Activated CD4-positive, alpha-beta T cell treated with anti-CD3 and anti-CD28 coated beads for 1 hour (primary cell): ENCODE measurements around the gene SPAM1.
"Not testable (repeated sequence)": the region's sequence is repeated elsewhere in the genome, so short reads cannot be mapped to it uniquely, and the experiment has no call there.

Experiments used
- DNase-seq: peaks from one replicate; pipeline ENCODE4 v3.0.0-alpha.2; 2020

The SPAM1 gene

DNA sequence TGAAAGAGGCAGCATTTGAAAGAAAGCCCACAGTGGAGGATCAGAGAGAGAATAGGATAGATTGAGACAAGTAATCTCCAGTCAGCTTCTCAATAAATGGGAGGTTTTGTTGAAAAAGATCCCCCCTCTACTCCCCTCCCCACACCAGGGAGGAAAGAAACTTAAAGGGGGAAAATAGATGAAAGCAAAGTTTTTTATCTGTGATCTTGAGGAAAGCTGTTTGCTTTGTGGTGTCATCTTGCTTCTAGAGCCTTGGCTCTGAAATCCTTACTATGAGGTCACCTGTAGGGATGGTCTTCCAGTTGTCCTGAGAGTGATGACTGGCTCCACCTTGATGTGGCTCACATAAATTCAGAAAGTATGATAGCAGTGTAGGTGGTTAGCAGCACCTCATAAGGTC is at the start of gene SPAM1:
Gene SPAM1, plus strand, starts transcription at position 301 of the 400 bp plus-strand sequence. CDS start 28,330 bp downstream, outside the sequence.
- DNase-seq = no peak

DNA sequence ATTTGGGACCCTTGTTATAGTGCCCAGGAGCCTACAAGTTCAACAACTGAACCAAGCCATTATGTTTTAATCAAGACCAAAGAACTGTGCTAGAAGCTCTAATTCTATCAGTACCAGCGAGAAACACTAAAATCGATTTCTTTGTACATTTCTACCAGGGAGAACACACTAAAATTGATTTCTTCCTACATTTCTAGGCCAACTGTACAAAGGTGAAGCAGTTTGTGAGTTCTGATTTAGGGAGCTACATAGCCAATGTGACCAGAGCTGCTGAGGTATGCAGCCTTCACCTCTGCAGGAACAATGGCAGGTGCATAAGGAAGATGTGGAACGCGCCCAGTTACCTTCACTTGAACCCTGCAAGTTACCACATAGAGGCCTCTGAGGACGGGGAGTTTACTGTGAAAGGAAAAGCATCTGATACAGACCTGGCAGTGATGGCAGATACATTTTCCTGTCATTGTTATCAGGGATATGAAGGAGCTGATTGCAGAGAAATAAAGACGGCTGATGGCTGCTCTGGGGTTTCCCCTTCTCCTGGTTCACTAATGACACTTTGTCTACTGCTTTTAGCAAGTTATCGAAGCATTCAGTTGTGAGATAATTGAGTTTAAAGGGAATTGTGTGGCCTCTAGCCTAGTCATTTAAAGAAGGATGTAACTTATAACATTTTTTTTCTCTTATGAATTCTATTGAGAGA is 48.3 kb upstream of the SPAM1 start:
- DNase-seq = no peak

- no peak for DNase-seq
Observed at GRCh38 chr7:123879628-123880027, 45.4 kb upstream of the SPAM1 start.

DNA sequence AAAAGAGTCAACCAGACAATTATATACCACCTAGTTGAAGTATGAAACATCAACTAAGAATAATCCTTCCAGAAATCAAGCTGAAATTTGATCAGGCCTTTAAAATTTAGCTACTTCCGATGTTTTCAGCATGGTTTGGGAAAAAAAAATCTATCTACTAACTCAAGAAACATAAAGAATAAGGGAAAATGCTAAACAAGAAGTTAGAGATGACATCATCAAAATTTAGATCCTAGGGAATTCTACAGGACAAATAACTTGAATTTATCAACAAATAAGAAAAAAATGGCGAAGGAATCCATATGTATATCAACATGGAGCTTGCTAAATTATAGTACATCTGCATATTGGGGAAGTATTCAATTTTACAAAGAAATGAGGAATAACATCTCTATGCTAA is 43.7 kb upstream of the SPAM1 start:
- DNase-seq = no peak

GRCh38 chr7:123883154-123883553 is 41.9 kb upstream of the SPAM1 start:
- DNase-seq = no peak

DNA sequence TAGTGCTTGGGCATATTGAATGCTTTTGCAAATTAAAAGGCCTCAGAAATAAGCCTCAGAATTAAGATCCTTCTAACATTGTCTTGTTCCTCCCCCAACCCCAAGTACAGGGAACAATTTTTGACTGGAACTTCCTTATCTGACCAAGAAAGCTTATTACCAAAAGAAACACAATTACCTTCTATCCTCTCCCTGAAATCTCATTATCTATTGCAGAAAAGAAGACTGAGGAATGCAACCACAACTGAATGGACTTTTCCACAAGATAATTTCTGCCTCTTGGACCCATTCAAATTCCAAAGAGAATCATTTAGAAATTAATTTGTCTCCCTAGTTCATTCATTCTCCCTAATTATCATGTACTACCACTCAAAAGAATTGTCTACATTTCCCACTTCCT is 36.8 kb upstream of the SPAM1 start:
- no peak for DNase-seq

- not testable (repeated sequence) for DNase-seq
Observed at GRCh38 chr7:123894753-123895152, 30.3 kb upstream of the SPAM1 start.

GRCh38 chr7:123901101-123901500 is 23.9 kb upstream of the SPAM1 start:
- no peak for DNase-seq

GRCh38 chr7:123905714-123906113 is 19.3 kb upstream of the SPAM1 start:
- no peak for DNase-seq

GRCh38 chr7:123916240-123916724 is 8.8 kb upstream of the SPAM1 start:
- DNase-seq = no peak

GRCh38 chr7:123917878-123918277 is 7.2 kb upstream of the SPAM1 start:
- no peak for DNase-seq

DNA sequence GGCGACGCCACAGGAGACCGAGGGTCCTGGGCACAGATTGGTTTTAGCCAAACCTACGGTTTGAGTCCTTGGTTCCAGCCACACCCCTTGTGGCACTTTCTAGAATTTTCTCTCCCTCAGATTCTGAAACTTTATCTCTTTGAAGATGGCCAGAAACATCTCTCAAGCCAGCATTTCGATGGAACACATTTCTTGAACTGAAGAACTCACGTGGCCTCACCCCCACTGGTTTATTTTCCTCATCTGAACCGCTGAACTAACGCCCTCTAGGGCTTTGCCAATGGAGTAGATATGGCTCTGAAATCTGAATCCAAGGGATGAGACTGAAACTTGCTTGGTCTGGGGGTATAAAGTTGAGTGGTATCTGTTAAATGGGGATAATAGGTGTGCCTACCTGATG is 6.7 kb upstream of the SPAM1 start:
- no peak for DNase-seq

- DNase-seq = no peak
Observed at GRCh38 chr7:123923599-123923998, 1.4 kb upstream of the SPAM1 start.

DNA sequence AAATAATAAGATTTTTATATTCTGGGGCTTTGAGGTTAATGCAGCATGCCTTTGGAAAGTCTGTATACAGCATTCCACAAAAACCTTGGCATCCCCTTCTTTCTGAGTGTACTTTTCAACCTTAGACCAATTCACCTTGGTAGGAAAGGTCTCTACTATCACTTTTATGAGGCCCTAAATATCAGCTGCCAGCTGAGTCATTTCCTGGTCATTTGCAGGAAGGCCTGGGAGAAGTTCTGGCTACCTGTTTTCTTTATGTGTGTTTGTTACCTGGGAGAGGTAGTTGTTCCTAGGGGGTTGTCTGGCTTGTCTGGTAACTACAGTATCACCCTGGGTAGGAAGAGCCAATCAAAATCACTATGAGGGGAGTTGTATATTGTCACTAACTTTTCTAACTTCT is 4.1 kb downstream of the SPAM1 start:
- DNase-seq = no peak

- DNase-seq = no peak
Observed at GRCh38 chr7:123929655-123930054, 4.6 kb downstream of the SPAM1 start.

DNA sequence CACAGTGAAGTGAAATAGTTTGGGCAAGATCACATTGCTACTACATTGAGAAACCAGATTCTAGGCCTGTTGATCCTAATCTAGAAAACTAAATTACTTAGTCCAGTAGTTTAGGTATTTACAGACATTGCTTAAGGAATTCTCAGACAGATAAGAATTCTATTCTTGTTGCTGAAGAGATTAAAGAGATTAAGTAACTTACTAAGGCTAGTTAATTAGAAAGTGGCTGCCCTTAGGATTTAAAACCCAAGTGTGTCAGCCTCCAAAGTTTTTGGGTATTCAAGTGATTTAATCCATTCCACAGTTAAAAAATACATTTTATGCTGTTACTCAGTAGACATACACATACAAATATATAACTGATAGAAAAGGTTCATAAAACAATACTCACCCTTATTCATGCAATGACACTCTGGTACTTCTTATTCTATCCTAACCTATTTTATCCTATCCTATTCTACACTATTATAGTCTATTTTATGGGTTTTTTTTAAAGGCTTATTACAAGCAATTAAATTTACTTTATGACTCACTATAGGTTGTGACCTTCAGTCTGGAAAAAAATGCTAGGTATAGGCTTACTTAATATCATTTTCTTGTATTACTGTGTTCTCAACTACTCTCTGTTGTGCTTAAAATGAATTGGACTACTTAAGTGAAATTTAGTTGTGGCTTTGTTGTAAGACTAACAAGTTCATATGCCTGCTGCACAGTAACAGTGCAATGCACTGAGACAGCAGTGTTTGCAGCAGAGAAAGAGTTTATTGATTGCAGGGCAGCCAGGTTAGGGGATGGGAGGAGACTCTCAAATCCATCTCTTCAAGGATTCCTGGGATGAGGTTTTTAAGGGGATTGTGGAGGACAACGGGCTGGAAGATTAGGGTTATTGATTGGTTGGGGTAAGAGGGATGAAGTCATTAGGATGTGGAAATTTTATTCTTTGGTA is 10.7 kb downstream of the SPAM1 start:
- DNase-seq = no peak

DNA sequence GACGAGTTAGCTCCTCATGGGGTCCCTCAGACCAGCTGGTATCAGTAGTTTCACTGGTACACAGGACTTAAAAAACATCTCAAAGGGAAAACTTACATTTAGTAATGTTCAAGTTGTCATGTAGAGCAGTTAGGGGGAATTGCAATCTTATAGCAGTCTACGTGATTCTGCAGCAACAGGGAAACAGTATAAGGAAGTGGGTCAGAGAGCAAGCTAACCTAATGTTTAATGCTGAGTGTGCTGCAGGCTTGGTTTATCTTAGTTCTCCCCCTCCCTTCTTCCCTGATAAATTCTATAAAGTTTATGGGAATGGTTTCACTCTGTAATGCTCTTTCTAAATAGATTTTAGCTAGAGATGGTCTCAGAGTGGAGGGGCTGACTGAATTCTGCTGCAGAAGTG is 11.3 kb downstream of the SPAM1 start:
- no peak for DNase-seq

- no peak for DNase-seq
Observed at GRCh38 chr7:123939784-123940183, 14.7 kb downstream of the SPAM1 start.

GRCh38 chr7:123941391-123942180 is 16.5 kb downstream of the SPAM1 start:
- no peak for DNase-seq

DNA sequence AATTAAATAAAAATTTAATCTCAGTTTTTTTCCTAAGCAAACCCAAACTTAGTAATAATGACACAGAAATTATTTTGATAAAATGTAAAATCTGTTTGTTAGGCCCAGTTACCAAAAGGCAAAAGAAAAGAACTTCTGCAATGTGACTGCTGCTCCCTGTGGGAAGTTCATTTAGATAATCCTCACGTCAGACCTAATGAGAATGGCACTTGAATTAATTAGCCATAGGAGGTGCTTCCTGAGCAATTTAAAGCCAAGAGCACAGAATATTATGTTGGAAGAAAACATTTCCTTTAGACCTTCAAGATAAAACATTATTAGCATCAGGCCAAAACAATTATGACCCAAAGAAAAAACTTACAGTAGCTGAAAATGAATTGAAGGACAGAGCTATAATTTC is 19.4 kb downstream of the SPAM1 start:
- no peak for DNase-seq

DNA sequence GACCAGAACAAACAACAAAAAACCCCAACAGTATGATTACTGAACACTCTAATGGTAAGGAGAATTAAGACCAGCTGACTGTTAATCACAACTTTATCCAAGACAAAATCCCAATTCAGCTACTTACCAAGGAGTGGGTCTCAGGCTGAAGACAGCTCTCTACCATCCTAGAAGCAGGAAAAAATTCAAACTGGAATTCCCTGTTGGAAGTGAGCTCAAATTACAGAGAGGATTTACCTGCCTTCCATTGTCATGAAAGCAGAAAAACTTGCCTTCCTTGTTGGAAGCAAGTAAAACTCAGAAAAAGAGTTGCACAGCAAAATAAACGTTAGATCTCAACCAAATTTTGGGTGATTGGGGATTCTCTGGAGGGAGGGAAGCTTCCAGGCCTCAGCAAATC is 20.9 kb downstream of the SPAM1 start:
- DNase-seq = no peak

GRCh38 chr7:123948136-123948535 is 23.1 kb downstream of the SPAM1 start:
- DNase-seq = no peak

DNA sequence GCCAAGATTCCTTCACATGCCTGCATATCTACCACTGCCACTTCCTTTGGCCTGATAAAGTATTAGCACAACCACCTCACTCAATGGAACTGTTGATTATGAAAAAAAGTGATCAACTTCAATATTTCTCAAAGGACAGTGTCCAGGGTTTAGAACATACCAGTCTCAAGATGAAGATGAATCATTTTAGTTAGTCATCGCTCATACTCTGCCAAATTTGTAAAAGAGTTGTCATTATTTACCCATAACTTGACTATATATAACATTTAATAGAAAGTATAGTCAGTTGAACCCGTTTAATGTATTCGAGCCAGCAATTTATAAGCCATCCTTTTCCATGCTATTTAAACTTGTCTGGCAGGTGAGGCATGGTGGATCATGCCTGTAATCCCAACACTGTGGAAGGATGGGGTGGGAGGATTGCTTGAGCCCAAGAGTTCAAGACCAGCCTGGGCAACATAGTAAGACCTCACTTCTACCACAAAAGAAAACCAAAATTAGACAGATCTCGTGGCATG is 33.2 kb downstream of the SPAM1 start:
- DNase-seq = no peak
